Hepatocyte (in vitro differentiated cells): ENCODE results near the gene MYO1D.

Experiments
- EZH2phosphoT487 ChIP-seq: fragments of 200-600 bp; sonication (generic); IDR thresholded peaks from one replicate; pipeline ENCODE4 v1.6.1; 2018; ENCODE audit warnings: antibody characterized with exemption, mild to moderate bottlenecking, low read depth, moderate library complexity; ENCODE audit not compliant: unreplicated experiment, severe bottlenecking
- TF ChIP-seq, protein P1 (sequence below): fragments of 200-600 bp; sonication (generic); IDR thresholded peaks from 2 replicates; pipeline ENCODE4 v1.5.1; 2016; ENCODE audit warnings: antibody characterized with exemption, mild to moderate bottlenecking; ENCODE audit not compliant: poor library complexity

- TF ChIP-seq, protein P1, sequence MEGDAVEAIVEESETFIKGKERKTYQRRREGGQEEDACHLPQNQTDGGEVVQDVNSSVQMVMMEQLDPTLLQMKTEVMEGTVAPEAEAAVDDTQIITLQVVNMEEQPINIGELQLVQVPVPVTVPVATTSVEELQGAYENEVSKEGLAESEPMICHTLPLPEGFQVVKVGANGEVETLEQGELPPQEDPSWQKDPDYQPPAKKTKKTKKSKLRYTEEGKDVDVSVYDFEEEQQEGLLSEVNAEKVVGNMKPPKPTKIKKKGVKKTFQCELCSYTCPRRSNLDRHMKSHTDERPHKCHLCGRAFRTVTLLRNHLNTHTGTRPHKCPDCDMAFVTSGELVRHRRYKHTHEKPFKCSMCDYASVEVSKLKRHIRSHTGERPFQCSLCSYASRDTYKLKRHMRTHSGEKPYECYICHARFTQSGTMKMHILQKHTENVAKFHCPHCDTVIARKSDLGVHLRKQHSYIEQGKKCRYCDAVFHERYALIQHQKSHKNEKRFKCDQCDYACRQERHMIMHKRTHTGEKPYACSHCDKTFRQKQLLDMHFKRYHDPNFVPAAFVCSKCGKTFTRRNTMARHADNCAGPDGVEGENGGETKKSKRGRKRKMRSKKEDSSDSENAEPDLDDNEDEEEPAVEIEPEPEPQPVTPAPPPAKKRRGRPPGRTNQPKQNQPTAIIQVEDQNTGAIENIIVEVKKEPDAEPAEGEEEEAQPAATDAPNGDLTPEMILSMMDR: no peak
- TF ChIP-seq EZH2phosphoT487: no peak
Observed at GRCh38 chr17:32899236-32900013, 22.5 kb upstream of the MYO1D start.
